Loucy (cell line): ENCODE data around the gene WDTC1.

Experiments used
- H2AFZ ChIP-seq: fragments of 200-600 bp; sonication (generic); 2 replicates; pipeline ENCODE4 v1.6.0; 2016; ENCODE audit warnings: antibody characterized with exemption, mild to moderate bottlenecking, low read length, moderate library complexity
- H3F3A ChIP-seq: fragments of 200-600 bp; 2 replicates; pipeline ENCODE4 v1.6.0; 2016; ENCODE audit warnings: antibody characterized with exemption, low read depth, mild to moderate bottlenecking
- H3K27me3 ChIP-seq: fragments of 200-600 bp; sonication (generic); 2 replicates; pipeline ENCODE4 v1.6.1; 2014; ENCODE audit warnings: low read length, mild to moderate bottlenecking; ENCODE audit not compliant: insufficient read depth, poor library complexity, severe bottlenecking
- H3K36me3 ChIP-seq: fragments of 200-600 bp; sonication (generic); 2 replicates; pipeline ENCODE4 v1.6.1; 2016; ENCODE audit warnings: low read length; ENCODE audit not compliant: insufficient read depth
- H3K4me1 ChIP-seq: fragments of 200-600 bp; sonication (generic); 2 replicates; pipeline ENCODE4 v1.5.1; 2014; ENCODE audit warnings: low read length, mild to moderate bottlenecking; ENCODE audit not compliant: insufficient read depth, poor library complexity, severe bottlenecking
- H3K4me2 ChIP-seq: fragments of 200-600 bp; sonication (generic); 2 replicates; pipeline ENCODE4 v1.6.0; 2014; ENCODE audit warnings: antibody characterized with exemption, low read length, low read depth, mild to moderate bottlenecking; ENCODE audit not compliant: poor library complexity, severe bottlenecking
- H3K4me3 ChIP-seq: fragments of 200-600 bp; sonication (generic); 2 replicates; pipeline ENCODE4 v1.5.1; 2014; ENCODE audit warnings: low read length, mild to moderate bottlenecking, mixed read lengths; ENCODE audit not compliant: poor library complexity, severe bottlenecking
- H3K79me2 ChIP-seq: fragments of 200-600 bp; sonication (generic); 2 replicates; pipeline ENCODE4 v1.6.1; 2014; ENCODE audit warnings: low read length; ENCODE audit not compliant: insufficient read depth
- H3K9ac ChIP-seq: fragments of 200-600 bp; sonication (generic); 2 replicates; pipeline ENCODE4 v1.6.0; 2014; ENCODE audit warnings: mild to moderate bottlenecking, low read depth, low read length, moderate library complexity; ENCODE audit not compliant: poor library complexity, severe bottlenecking
- H3K9me2 ChIP-seq: fragments of 200-600 bp; sonication (generic); replicated peaks from 2 replicates; pipeline ENCODE4 v1.6.1; 2016; ENCODE audit warnings: low read depth, low read length, mixed read lengths
- H3K9me3 ChIP-seq: fragments of 200-600 bp; sonication (generic); 2 replicates; pipeline ENCODE4 v1.6.1; 2014; ENCODE audit warnings: mild to moderate bottlenecking, antibody characterized with exemption, low read length, low read depth; ENCODE audit not compliant: insufficient read depth
- H4K20me1 ChIP-seq: fragments of 200-600 bp; sonication (generic); 2 replicates; pipeline ENCODE4 v1.6.0; 2014; ENCODE audit warnings: antibody characterized with exemption, low read length, mild to moderate bottlenecking; ENCODE audit not compliant: insufficient read depth, poor library complexity, severe bottlenecking
- CTCF ChIP-seq: fragments of 200-600 bp; sonication (generic); conservative IDR thresholded peaks from 2 replicates; pipeline ENCODE4 v1.5.1; 2014; ENCODE audit warnings: mild to moderate bottlenecking, antibody characterized with exemption, low read length
- EZH2phosphoT487 ChIP-seq: fragments of 200-600 bp; IDR thresholded peaks from 2 replicates; pipeline ENCODE4 v1.6.1; 2018; ENCODE audit warnings: antibody characterized with exemption, mild to moderate bottlenecking, moderate library complexity, borderline replicate concordance

Gene WDTC1

GRCh38 chr1:27333717-27334279 is 99.4 kb downstream of the WDTC1 start:
- peaks cover 3% of the 10 kb centered on the region for H4K20me1 ChIP-seq
- no peak overlapping the region for H3K4me3 ChIP-seq
- H3K79me2 ChIP-seq = peaks cover 17% of the 10 kb centered on the region; the same call in 1 of the 2 replicates
- H3K9ac ChIP-seq = no peak overlapping the region
- H3F3A ChIP-seq = no peaks in the 10 kb centered on the region
- H3K9me2 ChIP-seq = no peaks in the 10 kb centered on the region
- TF ChIP-seq EZH2phosphoT487 (no peak), CTCF (no peak)
- H3K4me2 ChIP-seq = no peak overlapping the region
- no peak overlapping the region for H2AFZ ChIP-seq
- H3K27me3 ChIP-seq = no peaks in the 10 kb centered on the region
- peaks cover 54% of the 10 kb centered on the region; the same call in 1 of the 2 replicates for H3K36me3 ChIP-seq
- H3K9me3 ChIP-seq = no peaks in the 10 kb centered on the region
- peaks cover 5% of the 10 kb centered on the region for H3K4me1 ChIP-seq

- Histone ChIP-seq H3K4me2 (no peak overlapping the region), H3K9ac (no peak overlapping the region), H3K79me2 (peaks cover 2% of the 10 kb centered on the region; the same call in 1 of the 2 replicates), H3K4me3 (no peak overlapping the region), H3K4me1 (peaks cover 2% of the 10 kb centered on the region), H3K9me3 (no peaks in the 10 kb centered on the region), H3K9me2 (no peaks in the 10 kb centered on the region), H3F3A (no peaks in the 10 kb centered on the region), H2AFZ (no peak overlapping the region), H4K20me1 (no peaks in the 10 kb centered on the region), H3K27me3 (no peaks in the 10 kb centered on the region), H3K36me3 (peaks cover 54% of the 10 kb centered on the region; the same call in 1 of the 2 replicates)
- no peak for TF ChIP-seq CTCF
- TF ChIP-seq EZH2phosphoT487 = no peak
These were observed 101.3 kb downstream of the WDTC1 start for GRCh38 chr1:27335506-27336422.

GRCh38 chr1:27336756-27337155 is 102.3 kb downstream of the WDTC1 start:
- no peak overlapping the region for H3K9ac ChIP-seq
- peaks cover 10% of the 10 kb centered on the region for H3K4me1 ChIP-seq
- no peaks in the 10 kb centered on the region for H3K79me2 ChIP-seq
- TF ChIP-seq CTCF (no peak), EZH2phosphoT487 (no peak)
- no peaks in the 10 kb centered on the region for H4K20me1 ChIP-seq
- H3F3A ChIP-seq = no peaks in the 10 kb centered on the region
- no peaks in the 10 kb centered on the region for H3K9me3 ChIP-seq
- H3K4me3 ChIP-seq = no peak overlapping the region
- H3K27me3 ChIP-seq = no peaks in the 10 kb centered on the region
- no peaks in the 10 kb centered on the region for H3K9me2 ChIP-seq
- no peak overlapping the region for H2AFZ ChIP-seq
- H3K36me3 ChIP-seq = peaks cover 47% of the 10 kb centered on the region; the same call in 1 of the 2 replicates
- H3K4me2 ChIP-seq = no peak overlapping the region
